G401 (cell line): Measurements from ENCODE around the gene CEBPG. TPM values are rescaled to one million over a fixed set of nuclear protein-coding genes. Genes with fewer than 3 reads are reported as not detected.

Source experiments
- DNase-seq: peaks from one replicate; pipeline ENCODE4 v3.0.0-alpha.2; 2015; ENCODE audit warnings: low spot score
- in situ Hi-C: cut with HindIII; loops from 2 replicates; pipeline ENCODE4 v1.10.0; 2016; ENCODE audit warnings: low sequenced_read_pairs, mixed read lengths
- total RNA-seq: library from RNA; depleted of rRNA; stranded (reverse); fragments of >200 nt; shearing (Covaris generic); gene quantifications from 2 replicates; pipeline ENCODE4 v1.2.3, GENCODE V29; 2014

The CEBPG gene
- total RNA-seq, 1 experiment from 2014 or later: 22.1 TPM

GRCh38 chr19:33402421-33403220, 29.1 kb downstream of the CEBPG start:
- DNase-seq: no peak
- in situ Hi-C loops: no loop called here

GRCh38 chr19:33403221-33403972, 29.9 kb downstream of the CEBPG start:
- in situ Hi-C loops: no loop called here
- no peak for DNase-seq

- in situ Hi-C loops: no loop called here
- DNase-seq: no peak
Observed at GRCh38 chr19:33403973-33404304, 30.4 kb downstream of the CEBPG start.

- no peak for DNase-seq
- in situ Hi-C loops: no loop called here
Observed at GRCh38 chr19:33404506-33405253, 31.2 kb downstream of the CEBPG start.

- no peak for DNase-seq
- in situ Hi-C loops: no loop called here
Observed at GRCh38 chr19:33405254-33405552, 31.7 kb downstream of the CEBPG start.

GRCh38 chr19:33405553-33406461, 32.3 kb downstream of the CEBPG start:
- in situ Hi-C loops: no loop called here
- DNase-seq: no peak

GRCh38 chr19:33406521-33407139, 33.1 kb downstream of the CEBPG start:
- peak; percentile 67 for DNase-seq
- in situ Hi-C loops: no loop called here

GRCh38 chr19:33407140-33407551, 33.6 kb downstream of the CEBPG start:
- DNase-seq: no peak

GRCh38 chr19:33407716-33408115, 34.2 kb downstream of the CEBPG start:
- DNase-seq: no peak

More at GRCh38 chr19:33407140-33407551, 33.6 kb downstream of the CEBPG start:
- in situ Hi-C loops: no loop called here

GRCh38 chr19:33408116-33408515, 34.6 kb downstream of the CEBPG start:
- no peak for DNase-seq
- in situ Hi-C loops: no loop called here

More at GRCh38 chr19:33407716-33408115, 34.2 kb downstream of the CEBPG start:
- in situ Hi-C loops: no loop called here

GRCh38 chr19:33408538-33409434, 35.3 kb downstream of the CEBPG start:
- in situ Hi-C loops: no loop called here
- no peak for DNase-seq

- in situ Hi-C loops: loop anchor here (10.0 kb wide), 2 partner anchors 245 to 355 kb away; no protein-coding TSS in a partner anchor
- no peak for DNase-seq
Observed at GRCh38 chr19:33409906-33410685, 36.6 kb downstream of the CEBPG start.

- no peak for DNase-seq
- in situ Hi-C loops: loop anchor here (10.0 kb wide), 2 partner anchors 246 to 354 kb away; no protein-coding TSS in a partner anchor
Observed at GRCh38 chr19:33410915-33411401, 37.4 kb downstream of the CEBPG start.

- in situ Hi-C loops: loop anchor here (10.0 kb wide), 2 partner anchors 247 to 353 kb away; no protein-coding TSS in a partner anchor
- DNase-seq: no peak
Observed at GRCh38 chr19:33411621-33412180, 38.2 kb downstream of the CEBPG start.

GRCh38 chr19:33412601-33413425, 39.3 kb downstream of the CEBPG start:
- in situ Hi-C loops: loop anchor here (10.0 kb wide), 2 partner anchors 248 to 352 kb away; no protein-coding TSS in a partner anchor

More at GRCh38 chr19:33412601-33413425, 39.3 kb downstream of the CEBPG start:
- DNase-seq: no peak
